Esophagus squamous epithelium (tissue), 5 donors: Measurements from ENCODE around the gene IL18R1. TPM values are rescaled to one million over a fixed set of nuclear protein-coding genes. Genes with fewer than 3 reads are reported as not detected.

Experiments used
- DNase-seq: peaks from one replicate; lab custom pipeline; 2025; lab: John Stamatoyannopoulos, UW
- H3K27ac ChIP-seq, 4 donors: fragments of 200-600 bp; sonication (generic); one replicate each; pipeline ENCODE4 v1.5.1; 2016 to 2019; ENCODE audit warnings: mild to moderate bottlenecking in 1 of 4
- H3K27me3 ChIP-seq, 4 donors: fragments of 200-600 bp; sonication (generic); 1 replicate in 3 of 4; 2 replicates in 1 of 4; pipeline versions ENCODE4 v1.5.1 to v1.6.0; 2017 to 2021; ENCODE audit warnings: antibody characterized with exemption in 1 of 4
- H3K36me3 ChIP-seq, 3 donors: fragments of 200-600 bp; sonication (generic); one replicate each; pipeline ENCODE4 v1.5.1; 2016 to 2019
- H3K4me1 ChIP-seq, 3 donors: fragments of 200-600 bp; sonication (generic); one replicate each; pipeline ENCODE4 v1.5.1; 2017 to 2019
- H3K4me3 ChIP-seq, 4 donors: fragments of 200-600 bp; sonication (generic); 1 replicate in 3 of 4; 2 replicates in 1 of 4; pipeline ENCODE4 v1.5.1; 2016 to 2019; ENCODE audit warnings: mild to moderate bottlenecking in 2 of 4, moderate library complexity in 1 of 4
- H3K9me3 ChIP-seq, 3 donors: fragments of 200-600 bp; sonication (generic); one replicate each; pipeline ENCODE4 v1.5.1; 2016 to 2019
- POLR2A ChIP-seq, 4 donors: fragments of 450-650 bp; IDR thresholded peaks; one replicate each; pipeline ENCODE4 v1.6.1; 2017; ENCODE audit warnings: antibody characterized with exemption in 4 of 4, mild to moderate bottlenecking in 4 of 4, moderate library complexity in 3 of 4
- WGBS, 2 donors: methylation state at CpG; one replicate each; pipeline ENCODE4 v1.1.5; 2018; 5-methylcytosine and 5-hydroxymethylcytosine counted together
- intact Hi-C: fragments of 100-400 bp; cut with DNase I; formaldehyde crosslinking; loops from one replicate; pipeline ENCODE4 v1.15.0; 2022
- total RNA-seq, 4 donors: library from RNA; depleted of rRNA; stranded (reverse); fragments of >200 nt; gene quantifications; one replicate each; pipeline ENCODE4 v1.1.0, GENCODE V29; 2016
- TF ChIP-seq, protein P1 (sequence below), 6 experiments: fragments of 450-650 bp in 4 of 6; fragments of 200-600 bp in 2 of 6; sonication (generic) in 2 of 6; IDR thresholded peaks; one replicate each; pipeline ENCODE4 v1.5.1; 2016 to 2019; ENCODE audit warnings: antibody characterized with exemption in 6 of 6, mild to moderate bottlenecking in 4 of 6, moderate library complexity in 4 of 6
- donor health status: DM: yes; HTN: yes; CAD: no.

IL18R1 gene
- total RNA-seq, 4 donors from 2014 or later, result 0.45 to 5.5 (median 1.8) TPM

- H3K36me3 ChIP-seq, result no peaks in the 10 kb centered on the region
- H3K9me3 ChIP-seq, result no peaks in the 10 kb centered on the region
- peak overlapping the region in 1 of 4 donors; percentile 34 for H3K4me3 ChIP-seq
- 33 to 56% methylated on average over 3 of the region's 3 CpGs for WGBS, 2 donors
- no peaks in the 10 kb centered on the region for H3K27me3 ChIP-seq
- peak overlapping the region in 2 of 4 donors; percentile 30 to 49 for H3K27ac ChIP-seq
- TF ChIP-seq POLR2A (IDR thresholded peaks at IDR 0.05), result no peak
- TF ChIP-seq, protein P1, sequence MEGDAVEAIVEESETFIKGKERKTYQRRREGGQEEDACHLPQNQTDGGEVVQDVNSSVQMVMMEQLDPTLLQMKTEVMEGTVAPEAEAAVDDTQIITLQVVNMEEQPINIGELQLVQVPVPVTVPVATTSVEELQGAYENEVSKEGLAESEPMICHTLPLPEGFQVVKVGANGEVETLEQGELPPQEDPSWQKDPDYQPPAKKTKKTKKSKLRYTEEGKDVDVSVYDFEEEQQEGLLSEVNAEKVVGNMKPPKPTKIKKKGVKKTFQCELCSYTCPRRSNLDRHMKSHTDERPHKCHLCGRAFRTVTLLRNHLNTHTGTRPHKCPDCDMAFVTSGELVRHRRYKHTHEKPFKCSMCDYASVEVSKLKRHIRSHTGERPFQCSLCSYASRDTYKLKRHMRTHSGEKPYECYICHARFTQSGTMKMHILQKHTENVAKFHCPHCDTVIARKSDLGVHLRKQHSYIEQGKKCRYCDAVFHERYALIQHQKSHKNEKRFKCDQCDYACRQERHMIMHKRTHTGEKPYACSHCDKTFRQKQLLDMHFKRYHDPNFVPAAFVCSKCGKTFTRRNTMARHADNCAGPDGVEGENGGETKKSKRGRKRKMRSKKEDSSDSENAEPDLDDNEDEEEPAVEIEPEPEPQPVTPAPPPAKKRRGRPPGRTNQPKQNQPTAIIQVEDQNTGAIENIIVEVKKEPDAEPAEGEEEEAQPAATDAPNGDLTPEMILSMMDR (IDR thresholded peaks at IDR 0.05), result no peak
- H3K4me1 ChIP-seq, result peaks cover 0 to 16% (median 3%) of the 10 kb centered on the region in 3 donors
- no peak for DNase-seq
- intact Hi-C loops, result no loop called here
Measured at GRCh38 chr2:102336502-102336945, 19.1 kb upstream of the IL18R1 start.

DNA sequence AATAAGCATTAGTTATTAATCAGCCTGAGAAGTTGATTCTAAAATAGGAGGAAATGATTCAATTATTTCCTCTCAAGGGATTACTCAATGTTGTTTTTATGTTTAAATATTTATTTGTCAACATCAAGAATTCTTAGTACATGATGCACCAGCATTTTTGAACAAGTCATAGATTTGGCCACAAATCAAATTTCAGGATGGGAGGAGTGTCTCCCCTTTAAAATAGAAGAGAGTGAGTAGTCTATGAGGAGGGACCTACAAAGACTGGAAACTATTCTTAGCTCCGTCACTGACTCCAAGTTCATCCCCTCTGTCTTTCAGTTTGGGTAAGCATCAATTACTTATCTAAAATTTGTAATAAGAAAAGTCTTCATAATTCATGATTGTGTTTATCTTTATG lies 18.6 kb upstream of the IL18R1 start:
- DNase-seq, result no peak
- Histone ChIP-seq H3K27me3 (no peaks in the 10 kb centered on the region), H3K36me3 (no peaks in the 10 kb centered on the region), H3K9me3 (no peaks in the 10 kb centered on the region), H3K4me3 (peak overlapping the region in 1 of 4 donors; percentile 34), H3K27ac (peak overlapping the region in 2 of 4 donors; percentile 30 to 49), H3K4me1 (peaks cover 0 to 16% (median 3%) of the 10 kb centered on the region in 3 donors)
- TF ChIP-seq POLR2A (IDR thresholded peaks at IDR 0.05), result no peak
- TF ChIP-seq, protein P1 (IDR thresholded peaks at IDR 0.05), result no peak
- intact Hi-C loops, result no loop called here
- 29 to 45% methylated on average over 1 of the region's 1 CpG for WGBS, 2 donors

- WGBS, 2 donors, result 57 to 63% methylated on average over 3 of the region's 3 CpGs
- Histone ChIP-seq H3K9me3 (no peaks in the 10 kb centered on the region), H3K27ac (no peak overlapping the region), H3K27me3 (no peaks in the 10 kb centered on the region), H3K36me3 (no peaks in the 10 kb centered on the region), H3K4me1 (peaks cover 0 to 16% (median 3%) of the 10 kb centered on the region in 3 donors), H3K4me3 (no peak overlapping the region)
- intact Hi-C loops, result no loop called here
- no peak for TF ChIP-seq POLR2A (IDR thresholded peaks at IDR 0.05)
- TF ChIP-seq, protein P1 (IDR thresholded peaks at IDR 0.05), result no peak
- DNase-seq, result no peak
Measured at GRCh38 chr2:102337481-102338386, 17.9 kb upstream of the IL18R1 start.

DNA sequence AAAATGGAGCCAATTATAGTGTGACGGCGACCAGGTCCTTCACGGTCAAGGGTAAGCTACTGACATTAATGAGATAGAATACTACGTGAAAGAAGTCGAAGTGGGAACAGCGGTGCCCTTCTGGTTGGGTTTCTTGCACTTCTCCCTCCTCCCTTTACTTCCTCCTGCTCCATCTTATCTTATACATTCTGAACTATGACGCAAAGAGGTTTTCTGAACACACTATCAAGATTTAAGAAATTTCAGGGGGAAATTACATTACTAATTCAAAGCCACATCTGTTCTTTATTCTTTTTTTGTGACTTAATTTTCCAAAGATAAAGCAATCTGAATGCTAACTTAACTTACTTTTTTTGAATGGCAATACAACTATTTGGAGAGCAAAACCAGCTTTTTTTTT lies 14.8 kb upstream of the IL18R1 start:
- intact Hi-C loops, result no loop called here
- no peaks in the 10 kb centered on the region for H3K36me3 ChIP-seq
- H3K27me3 ChIP-seq, result no peaks in the 10 kb centered on the region
- H3K9me3 ChIP-seq, result no peaks in the 10 kb centered on the region
- no peak overlapping the region for H3K27ac ChIP-seq
- WGBS, 2 donors, result 88 to 90% methylated on average over 7 of the region's 7 CpGs
- H3K4me3 ChIP-seq, result no peak overlapping the region
- peaks cover 0 to 16% (median 3%) of the 10 kb centered on the region in 3 donors for H3K4me1 ChIP-seq
- TF ChIP-seq POLR2A (IDR thresholded peaks at IDR 0.05), result no peak
- TF ChIP-seq, protein P1 (IDR thresholded peaks at IDR 0.05), result no peak
- no peak for DNase-seq

DNA sequence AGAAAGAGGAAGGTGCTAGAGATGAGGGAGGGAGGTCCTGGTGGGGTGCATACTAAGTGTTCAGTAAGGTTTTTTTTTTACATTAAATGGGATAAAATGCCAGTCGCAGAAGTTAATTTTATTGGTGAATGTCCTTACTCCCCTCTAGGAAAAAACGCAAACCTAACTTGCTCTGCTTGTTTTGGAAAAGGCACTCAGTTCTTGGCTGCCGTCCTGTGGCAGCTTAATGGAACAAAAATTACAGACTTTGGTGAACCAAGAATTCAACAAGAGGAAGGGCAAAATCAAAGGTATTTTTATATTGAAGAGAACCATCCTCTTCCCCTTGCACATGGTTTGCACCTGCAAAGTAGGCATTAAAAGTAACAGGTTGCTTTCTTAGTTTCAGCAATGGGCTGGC lies 12.7 kb upstream of the IL18R1 start:
- H3K9me3 ChIP-seq, result no peaks in the 10 kb centered on the region
- TF ChIP-seq, protein P1 (IDR thresholded peaks at IDR 0.05), result no peak
- TF ChIP-seq POLR2A (IDR thresholded peaks at IDR 0.05), result no peak
- no peak overlapping the region for H3K4me3 ChIP-seq
- H3K36me3 ChIP-seq, result no peaks in the 10 kb centered on the region
- no peak overlapping the region for H3K27ac ChIP-seq
- intact Hi-C loops, result no loop called here
- 40 to 46% methylated on average over 3 of the region's 3 CpGs for WGBS, 2 donors
- no peaks in the 10 kb centered on the region for H3K27me3 ChIP-seq
- DNase-seq, result no peak
- no peaks in the 10 kb centered on the region for H3K4me1 ChIP-seq
